ENCODE measurements around the gene ADAMTSL2. TPM values are rescaled to one million over a fixed set of nuclear protein-coding genes. Genes with fewer than 3 reads are reported as not detected.

ADAMTSL2 gene
- polyA plus RNA-seq, 6 donors from 2014 or later: not detected

DNA sequence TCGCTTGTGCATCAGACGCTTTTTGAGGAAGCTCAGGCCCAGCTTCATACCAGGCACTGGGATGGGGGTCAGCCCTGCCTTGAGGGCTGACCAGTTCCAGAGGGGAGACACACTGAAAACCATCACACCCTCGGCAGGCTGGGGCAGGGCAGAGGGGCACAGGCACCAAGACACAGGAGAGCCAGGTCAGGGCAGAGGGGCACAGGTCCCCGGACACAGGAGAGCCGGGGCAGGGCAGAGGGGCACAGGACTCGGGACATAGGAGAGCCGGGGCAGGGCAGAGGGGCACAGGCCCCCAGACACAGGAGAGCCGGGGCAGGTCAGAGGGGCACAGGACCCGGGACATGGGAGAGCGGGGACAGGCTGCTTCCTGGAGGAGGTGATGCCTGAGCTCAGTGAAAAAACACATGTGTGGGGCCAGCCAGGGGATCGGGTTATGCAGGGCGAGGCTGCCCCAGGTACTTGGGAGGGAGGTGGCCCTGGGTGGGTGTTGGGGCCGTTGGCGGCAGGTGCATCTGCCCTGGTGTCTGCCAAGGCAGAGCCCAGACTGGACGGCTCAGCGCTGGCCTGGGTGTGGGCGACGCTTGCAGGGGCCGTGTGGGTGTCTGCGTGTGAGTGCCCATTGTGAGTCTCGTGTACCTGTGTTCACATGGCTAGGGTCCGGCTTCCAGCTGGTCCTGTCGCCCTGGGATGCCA lies 40.5 kb upstream of the ADAMTSL2 start:
- H3K9me3 Mint-ChIP-seq: no peaks in the 10 kb centered on the region
- no peak for DNase-seq
- no peaks in the 10 kb centered on the region for H3K4me1 Mint-ChIP-seq
- H3K4me3 Mint-ChIP-seq: no peak overlapping the region
- ATAC-seq (ENCODE audit: low read depth in 2 of 2): no peak
- H3K27ac Mint-ChIP-seq: peak overlapping the region in 2 of 6 donors; percentile 58 to 59
- H3K27me3 Mint-ChIP-seq: peaks cover 11 to 29% (median 25%) of the 10 kb centered on the region in 3 donors
- no peaks in the 10 kb centered on the region for H3K36me3 Mint-ChIP-seq

DNA sequence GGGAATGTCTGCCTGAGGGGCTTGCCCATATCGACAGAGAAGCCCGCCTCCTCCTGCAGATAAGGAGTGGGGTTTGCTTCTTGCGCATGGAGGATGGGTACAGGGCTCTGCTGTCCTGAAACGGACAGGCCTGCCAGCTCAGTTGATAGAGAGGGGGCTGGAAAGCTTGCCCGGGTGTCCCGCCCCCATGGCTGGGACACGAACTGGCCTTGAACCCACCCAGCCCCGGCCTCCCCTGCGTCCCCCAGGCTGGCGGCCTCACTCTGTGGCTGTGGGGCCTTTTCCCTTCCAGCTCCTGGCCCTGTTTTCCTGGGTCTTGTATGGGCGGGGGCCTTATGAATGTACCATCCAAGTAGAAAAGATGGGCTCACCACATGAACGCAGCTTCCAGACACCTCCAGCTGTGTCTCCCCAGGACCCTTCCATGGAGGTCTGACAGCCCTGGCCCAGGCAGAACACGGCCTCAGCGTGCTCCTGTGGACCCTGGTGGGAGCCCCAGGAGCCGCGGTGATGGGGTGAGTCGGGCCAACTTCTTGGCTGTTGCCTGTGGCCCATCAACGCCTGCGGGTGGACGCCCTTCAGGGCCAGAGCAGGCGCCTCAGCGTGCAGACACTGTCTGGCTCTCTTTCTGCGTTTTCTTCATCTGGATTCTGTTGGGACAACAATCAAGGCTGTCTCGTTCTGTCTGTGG lies 39.7 kb upstream of the ADAMTSL2 start:
- Mint-ChIP-seq H3K36me3 (no peaks in the 10 kb centered on the region), H3K4me3 (no peak overlapping the region), H3K27me3 (peaks cover 4 to 29% (median 18%) of the 10 kb centered on the region in 3 donors), H3K27ac (peak overlapping the region in 1 of 6 donors; percentile 58), H3K4me1 (no peaks in the 10 kb centered on the region), H3K9me3 (no peaks in the 10 kb centered on the region)
- DNase-seq (no peak), ATAC-seq (ENCODE audit: low read depth in 2 of 2) (no peak)

DNA sequence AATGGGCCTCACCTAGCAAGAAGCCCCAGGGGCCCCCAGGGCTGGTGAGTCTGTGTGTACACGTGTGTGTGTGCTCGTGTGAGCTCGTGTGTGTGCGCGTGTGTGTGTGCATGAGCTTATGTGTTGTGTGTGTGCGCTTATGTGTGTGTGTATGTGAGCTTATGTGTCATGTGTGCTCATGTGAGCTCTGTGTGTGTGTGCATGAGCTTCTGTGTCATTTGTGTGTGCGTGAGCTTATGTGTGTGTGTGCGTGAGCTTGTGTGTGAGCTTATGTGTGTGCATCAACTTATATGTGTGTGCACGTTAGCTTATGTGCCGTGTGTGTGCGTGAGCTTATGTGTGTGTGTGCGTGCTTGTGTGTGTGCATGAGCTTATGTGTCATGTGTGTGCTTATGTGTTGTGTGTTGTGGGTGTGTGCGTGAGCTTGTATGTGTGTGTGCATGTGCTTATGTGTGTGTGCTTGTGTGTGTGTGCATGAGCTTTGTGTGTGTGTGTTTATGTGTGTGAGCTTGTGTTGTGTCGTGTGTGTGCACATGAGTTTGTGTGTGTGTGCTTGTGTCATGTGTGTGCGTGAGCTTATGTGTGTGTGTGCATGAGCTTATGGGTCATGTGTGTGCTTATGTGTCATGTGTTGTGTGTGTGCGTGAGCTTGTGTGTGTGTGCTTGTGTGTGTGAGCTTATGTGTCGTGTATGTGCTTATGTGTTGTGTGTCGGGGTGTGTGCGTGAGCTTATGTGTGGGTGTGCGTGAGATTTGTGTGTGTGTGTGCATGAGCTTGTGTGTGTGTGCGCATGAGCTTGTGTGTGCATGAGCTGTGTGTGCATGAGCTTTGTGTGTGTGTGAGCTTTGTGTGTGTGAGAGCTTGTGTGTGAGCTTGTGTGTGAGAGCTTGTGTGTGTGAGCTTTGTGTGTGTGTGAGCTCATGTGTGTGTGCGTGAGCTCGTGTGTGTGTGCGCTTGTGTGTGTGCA lies 38.9 kb upstream of the ADAMTSL2 start:
- peaks cover 0 to under 1% of the 10 kb centered on the region in 2 donors for H3K36me3 Mint-ChIP-seq
- no peak for ATAC-seq (ENCODE audit: low read depth in 2 of 2)
- peaks cover 0 to 3% (median 0%) of the 10 kb centered on the region in 7 donors for H3K9me3 Mint-ChIP-seq
- H3K4me3 Mint-ChIP-seq: no peak overlapping the region
- peaks cover 8 to 31% (median 16%) of the 10 kb centered on the region in 3 donors for H3K27me3 Mint-ChIP-seq
- H3K4me1 Mint-ChIP-seq: no peaks in the 10 kb centered on the region
- DNase-seq: no peak
- no peak overlapping the region for H3K27ac Mint-ChIP-seq

DNA sequence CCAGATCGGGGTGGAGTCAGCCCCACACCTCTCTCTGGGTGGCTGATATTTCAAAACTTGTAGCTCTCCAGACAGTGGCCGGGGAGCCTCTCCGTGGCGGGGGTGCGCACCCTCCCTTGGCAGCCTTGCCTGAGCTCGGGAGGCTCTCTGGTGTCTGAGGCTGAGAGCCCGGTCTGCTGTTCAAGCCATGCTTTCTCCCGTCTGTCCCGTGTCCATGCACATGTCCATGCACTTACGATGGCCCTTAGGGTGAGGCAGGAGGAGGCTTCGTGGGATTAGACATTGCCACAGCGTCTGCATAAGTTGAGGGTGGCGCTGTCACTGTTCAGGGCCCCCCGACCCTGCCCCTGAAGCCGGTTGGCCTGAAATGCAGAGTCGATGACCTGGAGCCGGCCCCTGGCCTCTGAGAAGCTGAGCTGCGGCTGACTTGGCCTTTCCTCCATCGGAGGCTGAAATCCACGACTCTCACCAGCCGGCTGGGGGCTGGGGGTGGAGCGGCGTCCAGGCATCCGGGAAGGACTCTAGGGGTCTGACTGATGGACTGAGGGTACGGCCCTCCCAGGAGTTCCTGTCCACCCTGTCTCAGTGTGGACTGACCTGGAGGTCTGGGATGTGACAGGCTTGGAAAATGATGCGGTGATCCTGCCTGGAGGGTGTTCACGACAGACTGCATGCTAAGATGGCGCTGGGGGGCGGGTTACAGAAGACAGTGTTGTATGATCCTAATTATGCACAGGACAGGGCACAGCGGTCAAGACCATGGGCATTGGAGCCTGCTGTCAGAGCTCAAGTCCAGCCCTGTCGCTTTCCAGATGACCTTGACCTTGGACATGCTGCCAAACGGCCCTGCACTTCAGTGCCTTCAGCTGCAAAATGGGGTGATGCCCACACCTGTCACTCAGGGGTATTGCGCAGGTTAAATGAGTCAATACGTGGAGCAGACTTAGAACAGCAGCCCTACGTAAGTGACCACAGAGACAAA lies 37.4 kb upstream of the ADAMTSL2 start:
- Mint-ChIP-seq H3K27ac (no peak overlapping the region), H3K4me1 (no peaks in the 10 kb centered on the region), H3K9me3 (peaks cover 7 to 16% (median 11%) of the 10 kb centered on the region in 7 donors), H3K4me3 (no peak overlapping the region), H3K27me3 (peaks cover 13 to 36% (median 28%) of the 10 kb centered on the region in 3 donors), H3K36me3 (peaks cover 6 to 16% of the 10 kb centered on the region in 2 donors)
- DNase-seq (no peak), ATAC-seq (ENCODE audit: low read depth in 2 of 2) (no peak)

DNA sequence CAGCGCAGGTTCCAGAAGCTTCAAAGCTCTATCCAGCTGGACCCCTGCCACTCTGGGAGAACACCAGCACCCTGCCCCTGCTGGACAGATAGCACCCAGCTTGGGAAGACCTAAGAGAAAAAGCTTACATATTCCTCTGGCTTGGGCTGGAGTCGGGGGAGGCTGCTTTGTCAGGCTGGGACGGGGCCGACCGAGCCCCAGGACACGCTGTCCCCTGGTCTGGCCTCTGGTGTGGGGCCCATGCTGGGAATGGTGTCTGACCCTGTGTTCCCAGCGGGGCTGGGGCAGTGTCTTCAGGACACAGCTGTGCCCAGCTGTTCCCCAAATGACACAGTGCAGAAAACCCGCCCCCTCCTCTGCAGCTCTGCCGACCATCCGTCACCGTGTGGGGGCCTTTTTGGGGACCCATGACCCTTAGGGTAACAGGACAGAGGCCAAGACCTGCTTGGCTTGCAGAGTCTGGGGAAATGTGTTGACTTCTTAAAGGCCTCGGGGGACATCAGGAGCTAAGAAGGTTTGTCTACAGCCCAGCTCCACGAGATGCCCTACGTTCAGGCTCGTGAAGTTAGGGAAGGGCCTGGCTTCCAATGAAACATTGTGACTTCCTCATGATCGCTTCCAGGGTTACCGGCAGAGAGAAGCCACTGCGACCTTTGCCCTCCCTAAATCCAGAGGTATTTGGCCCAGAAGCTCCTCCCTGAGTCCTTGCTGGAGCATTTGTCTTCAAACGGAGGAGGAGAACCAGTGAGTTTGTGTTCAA lies 35.2 kb upstream of the ADAMTSL2 start:
- Mint-ChIP-seq H3K4me1 (no peaks in the 10 kb centered on the region), H3K27me3 (peaks cover 13 to 50% (median 45%) of the 10 kb centered on the region in 3 donors), H3K36me3 (peaks cover 6 to 23% of the 10 kb centered on the region in 2 donors), H3K4me3 (no peak overlapping the region), H3K9me3 (peaks cover 13 to 33% (median 28%) of the 10 kb centered on the region in 7 donors), H3K27ac (no peak overlapping the region)
- no peak for DNase-seq
- no peak for ATAC-seq (ENCODE audit: low read depth in 2 of 2)

DNA sequence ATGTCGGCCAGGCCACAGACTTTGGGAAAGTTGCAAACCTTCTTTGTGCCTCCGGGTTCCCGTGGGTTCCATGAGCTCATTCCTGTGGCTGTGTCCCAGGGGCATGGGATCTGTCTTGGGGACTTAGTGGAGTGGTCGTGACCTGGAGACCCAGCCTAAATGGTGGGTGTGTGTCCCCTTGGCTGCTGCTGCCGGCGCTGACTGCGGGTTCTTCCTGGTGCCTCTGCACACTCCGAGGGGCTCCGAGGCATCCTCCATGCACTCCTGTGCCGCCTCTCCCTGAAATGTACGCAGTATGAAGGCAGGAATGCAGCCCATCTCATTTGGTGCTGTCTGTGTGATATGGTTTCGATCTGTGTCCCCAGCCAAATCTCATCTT lies 34.6 kb upstream of the ADAMTSL2 start:
- peaks cover 6 to 23% of the 10 kb centered on the region in 2 donors for H3K36me3 Mint-ChIP-seq
- H3K27me3 Mint-ChIP-seq: peaks cover 13 to 50% (median 45%) of the 10 kb centered on the region in 3 donors
- H3K9me3 Mint-ChIP-seq: peaks cover 13 to 35% (median 28%) of the 10 kb centered on the region in 7 donors
- H3K4me1 Mint-ChIP-seq: no peaks in the 10 kb centered on the region
- no peak for ATAC-seq (ENCODE audit: low read depth in 2 of 2)
- no peak overlapping the region for H3K27ac Mint-ChIP-seq
- no peak for DNase-seq
- no peak overlapping the region for H3K4me3 Mint-ChIP-seq

DNA sequence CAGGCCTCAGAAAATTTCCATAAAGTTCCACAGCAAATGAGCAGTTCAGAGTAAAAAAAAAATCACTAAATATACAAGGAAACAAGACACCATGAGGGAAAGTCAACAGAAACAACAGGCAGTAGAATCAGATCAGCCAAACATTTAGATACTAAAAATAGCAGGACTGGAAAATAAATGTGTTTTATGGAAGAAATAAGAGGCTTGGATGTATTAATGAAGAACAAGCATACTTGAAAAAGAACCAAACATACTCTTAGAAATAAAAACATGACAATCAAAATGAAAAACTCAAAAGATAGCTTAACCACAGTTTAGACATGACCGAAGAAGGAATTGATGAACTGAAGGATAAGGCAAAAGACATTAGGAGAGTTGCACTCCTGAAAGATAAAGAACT lies 32.4 kb upstream of the ADAMTSL2 start:
- Mint-ChIP-seq H3K36me3 (peaks cover 6 to 23% of the 10 kb centered on the region in 2 donors), H3K27me3 (peaks cover 13 to 53% (median 53%) of the 10 kb centered on the region in 3 donors), H3K4me3 (no peak overlapping the region), H3K9me3 (peaks cover 13 to 35% (median 28%) of the 10 kb centered on the region in 7 donors), H3K4me1 (no peaks in the 10 kb centered on the region), H3K27ac (no peak overlapping the region)
- ATAC-seq (ENCODE audit: low read depth in 2 of 2) (no peak), DNase-seq (no peak)

DNA sequence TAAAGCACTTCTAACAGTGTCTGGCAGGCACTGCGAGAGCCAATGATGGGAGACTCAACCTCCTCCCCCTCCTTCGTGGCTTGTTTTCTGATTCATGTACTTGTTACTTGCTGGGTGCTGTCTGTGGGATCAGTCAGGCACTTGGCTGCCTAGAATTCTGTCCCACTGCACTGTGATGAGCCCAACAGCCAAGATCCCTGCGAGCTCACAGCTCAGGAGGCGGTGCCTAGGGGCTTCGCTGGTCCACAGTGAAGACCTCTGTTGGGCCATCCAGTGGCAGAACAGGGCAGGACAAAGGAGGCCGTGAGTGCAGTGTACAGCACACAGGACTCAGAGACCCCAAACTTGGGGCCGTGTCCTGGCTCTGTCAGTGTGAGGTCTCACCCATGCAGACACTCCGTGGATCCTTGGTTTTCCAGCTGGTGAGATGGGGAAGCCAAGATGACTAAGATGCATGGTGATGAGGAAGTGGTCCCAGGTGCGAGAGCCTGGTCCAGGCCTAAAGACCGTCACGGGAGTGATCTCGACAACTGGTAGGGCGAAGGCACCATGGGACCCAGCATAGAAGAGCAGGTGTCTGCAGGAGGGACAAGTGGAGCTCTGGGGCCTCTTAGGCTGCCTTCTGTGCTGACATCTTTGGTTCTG lies 29.2 kb upstream of the ADAMTSL2 start:
- ATAC-seq (ENCODE audit: low read depth in 2 of 2) (no peak), DNase-seq (no peak)
- Mint-ChIP-seq H3K9me3 (peaks cover 13 to 33% (median 28%) of the 10 kb centered on the region in 7 donors), H3K4me3 (no peak overlapping the region), H3K27ac (no peak overlapping the region), H3K36me3 (peaks cover 6 to 23% of the 10 kb centered on the region in 2 donors), H3K4me1 (peaks cover 0 to 6% (median 5%) of the 10 kb centered on the region in 3 donors), H3K27me3 (peaks cover 18 to 57% (median 40%) of the 10 kb centered on the region in 3 donors)

DNA sequence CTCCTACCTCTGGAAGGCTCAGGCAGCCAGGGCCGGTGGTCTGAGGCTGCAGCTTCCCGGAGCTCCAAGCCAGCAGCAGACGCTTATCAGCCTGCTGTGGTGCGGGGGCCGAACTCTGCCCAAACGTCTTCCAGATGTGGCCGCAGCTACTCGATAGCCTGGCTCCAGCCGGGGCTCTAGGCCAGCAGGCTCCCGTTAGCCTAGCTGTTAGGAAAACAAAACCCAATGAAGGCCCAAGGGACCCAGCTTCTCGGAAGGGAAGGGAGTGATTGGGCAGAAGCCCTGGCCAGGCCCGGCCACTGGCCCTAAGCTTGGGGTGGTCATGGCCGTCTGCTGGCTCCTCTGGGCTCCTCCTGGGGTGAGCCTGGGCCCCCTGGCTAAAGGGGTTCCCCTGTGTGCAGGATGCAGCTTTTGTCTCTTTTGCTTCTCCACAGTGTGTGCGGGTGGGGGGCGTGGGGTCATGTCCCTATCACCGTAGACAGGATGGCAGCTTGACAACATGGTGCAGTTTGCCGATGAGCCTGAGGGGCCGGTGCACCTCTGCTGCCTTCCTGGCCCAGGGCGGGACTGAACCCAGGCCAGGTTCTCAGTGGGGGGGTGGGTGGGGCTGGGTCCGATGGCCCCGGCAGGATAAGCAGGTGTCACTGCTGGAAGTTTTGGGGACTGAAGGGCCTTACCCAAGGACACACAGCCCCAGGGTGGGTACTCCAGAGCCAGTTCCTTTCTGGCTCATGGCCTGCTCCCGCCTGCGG lies 28.4 kb upstream of the ADAMTSL2 start:
- DNase-seq (no peak), ATAC-seq (ENCODE audit: low read depth in 2 of 2) (no peak)
- H3K4me3 Mint-ChIP-seq: no peak overlapping the region
- peaks cover 10 to 30% (median 25%) of the 10 kb centered on the region in 7 donors for H3K9me3 Mint-ChIP-seq
- H3K27ac Mint-ChIP-seq: no peak overlapping the region
- H3K27me3 Mint-ChIP-seq: peaks cover 18 to 50% (median 32%) of the 10 kb centered on the region in 3 donors
- peaks cover 6 to 17% of the 10 kb centered on the region in 2 donors for H3K36me3 Mint-ChIP-seq
- H3K4me1 Mint-ChIP-seq: peaks cover 0 to 6% (median 5%) of the 10 kb centered on the region in 3 donors

DNA sequence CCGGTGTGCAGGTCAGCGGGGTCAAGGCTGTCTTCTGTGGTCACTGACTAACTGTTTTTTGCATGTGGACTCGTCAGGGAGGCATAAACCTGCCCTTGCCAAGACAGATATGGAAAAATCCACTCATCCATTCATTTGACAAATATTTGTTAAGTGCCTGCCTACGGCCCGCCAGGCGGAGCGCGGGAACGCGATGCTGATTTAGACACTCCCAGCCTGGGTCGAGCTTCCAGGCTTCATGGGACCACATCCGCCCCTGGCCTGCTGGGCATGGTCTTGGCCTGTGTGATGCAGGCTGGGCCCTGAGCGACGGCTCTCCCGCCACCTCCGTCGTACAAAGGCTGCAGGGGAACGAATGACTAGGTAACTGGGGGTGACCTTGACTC lies 27.9 kb upstream of the ADAMTSL2 start:
- Mint-ChIP-seq H3K27ac (no peak overlapping the region), H3K27me3 (peaks cover 13 to 45% (median 26%) of the 10 kb centered on the region in 3 donors), H3K4me3 (no peak overlapping the region), H3K9me3 (peaks cover 5 to 24% (median 19%) of the 10 kb centered on the region in 7 donors), H3K36me3 (peaks cover under 1 to 11% of the 10 kb centered on the region in 2 donors), H3K4me1 (peaks cover 0 to 6% (median 5%) of the 10 kb centered on the region in 3 donors)
- DNase-seq (no peak), ATAC-seq (ENCODE audit: low read depth in 2 of 2) (no peak)

Measured in naive B cell (primary cell).